Fibroblast of peridontal ligament (primary cell): ENCODE results near the gene SYNDIG1L.
"Not testable (repeated sequence)": the region's sequence is repeated elsewhere in the genome, so short reads cannot be mapped to it uniquely, and the experiment has no call there.

Experiments used
- DNase-seq: peaks from one replicate; pipeline ENCODE4 v3.0.0-alpha.2; 2010; ENCODE audit errors: extremely low read depth

Gene SYNDIG1L

GRCh38 chr14:74426202-74426582, at the start of gene SYNDIG1L:
TSS of gene SYNDIG1L (minus strand) at chr14:74426210. CDS start at chr14:74409744, 16,466 bp downstream.
- DNase-seq, result no peak

GRCh38 chr14:74475678-74476077, 49.7 kb upstream of the SYNDIG1L start:
- peak; percentile 75 for DNase-seq

GRCh38 chr14:74474376-74474775, 48.4 kb upstream of the SYNDIG1L start:
- no peak for DNase-seq

- no peak for DNase-seq
These were observed 46.6 kb upstream of the SYNDIG1L start for GRCh38 chr14:74472601-74473000.

GRCh38 chr14:74469548-74470518, 43.8 kb upstream of the SYNDIG1L start:
- no peak for DNase-seq

- DNase-seq, result no peak
These were observed 42.5 kb upstream of the SYNDIG1L start for GRCh38 chr14:74468513-74468912.

- DNase-seq, result no peak
These were observed 39.3 kb upstream of the SYNDIG1L start for GRCh38 chr14:74465335-74465734.

- DNase-seq, result no peak
These were observed 38.8 kb upstream of the SYNDIG1L start for GRCh38 chr14:74464785-74465184.

- no peak for DNase-seq
These were observed 37.7 kb upstream of the SYNDIG1L start for GRCh38 chr14:74463697-74464096.

GRCh38 chr14:74462993-74463392, 37.0 kb upstream of the SYNDIG1L start:
- no peak for DNase-seq

GRCh38 chr14:74459976-74460375, 34.0 kb upstream of the SYNDIG1L start:
- DNase-seq, result no peak

- DNase-seq, result peak; percentile 57
These were observed 33.4 kb upstream of the SYNDIG1L start for GRCh38 chr14:74459289-74459946.

GRCh38 chr14:74457565-74457895, 31.5 kb upstream of the SYNDIG1L start:
- DNase-seq, result no peak

GRCh38 chr14:74456684-74457564, 30.9 kb upstream of the SYNDIG1L start:
- no peak for DNase-seq

GRCh38 chr14:74454397-74454796, 28.4 kb upstream of the SYNDIG1L start:
- not testable (repeated sequence) for DNase-seq

- no peak for DNase-seq
These were observed 18.9 kb upstream of the SYNDIG1L start for GRCh38 chr14:74444866-74445265.

GRCh38 chr14:74442757-74443156, 16.7 kb upstream of the SYNDIG1L start:
- no peak for DNase-seq

- DNase-seq, result no peak
These were observed 15.1 kb upstream of the SYNDIG1L start for GRCh38 chr14:74441113-74441512.

- no peak for DNase-seq
These were observed 12.4 kb upstream of the SYNDIG1L start for GRCh38 chr14:74438351-74438915.

GRCh38 chr14:74437496-74438053, 11.6 kb upstream of the SYNDIG1L start:
- DNase-seq, result peak; percentile 3

GRCh38 chr14:74434294-74434693, 8.3 kb upstream of the SYNDIG1L start:
- DNase-seq, result no peak
